Medulla oblongata (tissue), 1 donor: Measurements from ENCODE around the gene SHTN1.
A peak's percentile ranks its signal among the peaks of the same experiment; 100 is the strongest.

Experiments used
- DNase-seq: peaks from one replicate; pipeline ENCODE4 v3.0.0-alpha.2; 2015; ENCODE audit errors: extremely low spot score

Gene SHTN1

DNA sequence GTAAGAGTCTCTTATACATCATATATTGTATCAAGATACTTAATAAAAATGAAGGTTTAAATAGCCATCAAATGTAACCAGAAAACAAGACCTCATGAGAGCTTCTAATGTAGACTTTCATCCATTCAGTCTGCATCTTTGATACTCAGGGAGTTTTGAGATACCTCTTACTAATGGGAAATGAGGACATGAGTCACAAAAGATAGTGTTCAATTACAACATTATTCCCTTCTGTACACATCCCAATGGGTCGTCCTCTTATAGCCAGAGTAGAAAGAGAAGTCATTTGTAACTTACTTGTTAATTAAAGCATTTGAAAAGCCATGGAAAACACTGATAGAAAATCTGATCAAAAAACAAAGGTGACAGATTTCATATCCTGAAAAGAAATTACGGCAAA lies 19.4 kb downstream of the SHTN1 start:
- no peak for DNase-seq

DNA sequence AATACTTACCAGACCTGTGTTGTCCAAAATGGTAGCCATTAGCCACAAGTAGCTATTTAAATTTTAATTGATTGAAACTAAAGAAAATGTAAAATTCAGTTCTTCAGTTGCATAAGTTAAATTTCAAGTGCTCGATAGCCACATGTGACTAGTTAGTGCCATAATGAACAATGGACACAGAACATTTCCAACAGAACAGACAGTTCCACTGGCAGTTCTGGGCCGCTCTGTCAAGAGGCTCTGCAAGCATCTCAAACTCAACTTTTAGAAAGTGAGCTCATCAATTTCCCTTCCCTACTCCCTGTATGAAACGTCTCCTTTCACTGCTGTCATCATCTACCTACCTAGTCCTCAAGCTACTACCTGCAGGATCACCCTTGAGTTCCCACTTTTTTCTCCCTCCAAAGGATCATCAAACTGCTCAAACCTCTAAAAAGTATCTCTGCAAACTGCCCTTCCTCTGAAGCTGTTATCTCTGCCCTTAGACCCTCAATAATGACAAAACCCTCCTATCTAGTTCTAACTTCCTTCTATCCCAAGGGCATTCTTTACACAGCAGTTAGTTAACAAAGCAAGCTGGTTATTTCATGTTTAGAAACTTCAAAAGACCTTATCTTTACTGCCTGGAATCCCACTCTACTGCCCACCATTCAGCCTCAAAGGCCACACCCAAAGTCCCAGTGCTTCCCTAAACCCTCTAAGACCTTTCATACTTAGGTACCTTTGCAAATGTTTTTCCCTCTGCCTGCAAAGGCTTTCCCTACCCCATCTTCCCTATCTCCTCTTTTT lies 20.6 kb downstream of the SHTN1 start:
- DNase-seq: no peak

DNA sequence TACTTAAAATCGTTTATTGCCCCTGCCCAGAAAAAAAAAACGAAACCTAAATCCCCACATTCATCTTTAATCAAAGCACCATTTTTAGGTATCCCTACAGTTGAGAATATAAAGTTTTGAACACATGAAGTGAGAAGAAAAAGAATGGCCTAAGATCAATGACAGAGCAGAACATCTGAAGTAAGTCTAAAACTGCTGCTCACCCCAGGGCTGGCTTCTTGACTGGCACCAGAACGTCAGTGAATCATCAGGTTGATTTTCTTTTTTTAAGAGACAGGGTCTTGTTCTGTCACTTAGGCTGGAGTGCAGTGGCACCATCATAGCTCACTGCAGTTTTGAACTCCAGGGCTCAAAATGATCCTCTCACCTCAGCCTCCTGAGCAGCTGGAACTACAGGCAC lies 24.9 kb downstream of the SHTN1 start:
- no peak for DNase-seq

DNA sequence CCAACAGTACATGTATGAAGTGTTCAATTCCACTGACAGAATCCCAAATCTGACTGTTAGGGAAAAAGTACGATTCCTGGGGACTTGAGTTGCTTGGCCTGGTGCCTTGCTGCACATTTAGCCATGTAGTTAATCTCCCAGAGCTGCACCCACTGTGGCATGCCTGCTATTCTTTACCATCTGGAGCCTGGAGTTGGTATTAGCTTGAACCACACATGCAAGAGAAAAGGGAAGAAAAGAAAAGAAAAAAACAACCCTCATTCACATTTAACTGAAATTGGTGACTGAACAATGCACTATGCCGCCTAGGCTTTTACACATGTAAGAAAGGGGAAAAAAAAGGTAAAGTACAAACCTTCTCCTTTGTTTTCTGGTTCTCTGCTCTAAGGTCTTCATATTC lies 26.1 kb downstream of the SHTN1 start:
- no peak for DNase-seq

DNA sequence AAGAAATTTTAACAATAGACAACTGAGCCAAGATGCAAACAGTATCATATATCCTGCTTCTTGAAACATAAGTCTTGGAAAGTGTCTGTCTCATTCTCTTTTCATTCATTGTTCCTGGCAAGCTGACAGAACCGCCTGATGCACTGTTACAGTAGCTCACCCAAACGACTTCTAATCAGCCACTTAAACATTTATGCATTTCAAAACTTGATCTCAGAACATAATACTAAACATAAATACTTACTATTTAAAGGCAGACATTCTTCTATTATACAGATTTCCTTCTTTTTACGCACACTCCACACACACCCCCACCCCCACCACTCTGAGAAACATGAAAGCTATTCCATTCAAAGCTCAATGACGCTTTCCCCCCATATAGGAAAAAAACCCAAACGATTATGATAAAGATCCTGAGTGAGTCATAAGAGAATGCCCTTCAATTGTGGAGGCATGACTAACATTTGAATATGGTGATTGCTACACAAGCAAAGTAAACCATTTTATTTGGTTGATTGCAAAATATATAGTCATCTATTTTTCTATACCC lies 30.5 kb downstream of the SHTN1 start:
- DNase-seq: peak; percentile 72

DNA sequence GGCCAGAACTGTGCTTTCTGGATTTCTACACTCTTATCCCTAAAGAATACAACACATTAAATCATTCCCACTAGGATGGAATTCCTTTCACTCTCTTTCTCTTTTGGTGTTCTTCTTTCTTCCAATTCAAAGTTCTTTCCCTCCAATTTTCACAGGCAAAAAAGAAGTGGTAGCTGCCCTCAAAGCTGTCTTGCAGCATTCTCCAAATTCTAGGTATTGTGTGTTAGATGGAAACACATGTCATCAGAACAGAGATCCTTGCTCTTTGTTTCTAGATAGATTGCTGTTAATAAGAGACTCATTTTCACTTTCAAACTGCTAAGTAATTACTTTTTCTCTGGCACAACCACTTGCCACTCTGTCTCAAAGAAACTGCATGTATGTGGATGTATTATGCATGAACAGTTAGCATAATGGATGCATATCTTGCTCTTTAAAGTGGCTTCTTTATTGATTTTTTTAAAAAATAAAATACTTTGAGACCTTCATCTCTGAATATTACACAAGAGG lies 31.0 kb downstream of the SHTN1 start:
- no peak for DNase-seq

DNA sequence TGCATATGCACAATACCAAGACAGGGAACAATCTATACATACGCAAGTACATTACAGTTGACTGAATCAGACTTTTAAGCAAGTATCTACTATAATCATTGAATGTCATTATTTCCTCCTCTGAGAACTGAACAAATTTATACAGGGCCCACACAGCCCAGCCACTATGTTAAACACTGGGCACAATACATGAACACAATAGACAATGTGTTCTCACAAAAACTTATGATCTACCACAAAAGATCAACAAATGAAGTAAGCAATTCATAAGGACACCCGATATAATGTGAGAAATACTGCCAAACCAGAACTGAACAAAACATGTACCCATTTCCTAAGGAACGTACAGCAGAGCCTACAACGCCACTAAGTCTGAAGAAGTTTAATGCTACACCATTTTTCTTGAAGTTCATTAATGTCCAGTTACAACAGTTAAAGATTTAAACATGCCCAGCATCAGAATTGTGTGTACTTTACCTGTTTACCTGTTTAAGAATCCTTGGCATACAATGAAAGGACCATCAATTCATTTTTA lies 31.5 kb downstream of the SHTN1 start:
- peak; percentile 78 for DNase-seq

DNA sequence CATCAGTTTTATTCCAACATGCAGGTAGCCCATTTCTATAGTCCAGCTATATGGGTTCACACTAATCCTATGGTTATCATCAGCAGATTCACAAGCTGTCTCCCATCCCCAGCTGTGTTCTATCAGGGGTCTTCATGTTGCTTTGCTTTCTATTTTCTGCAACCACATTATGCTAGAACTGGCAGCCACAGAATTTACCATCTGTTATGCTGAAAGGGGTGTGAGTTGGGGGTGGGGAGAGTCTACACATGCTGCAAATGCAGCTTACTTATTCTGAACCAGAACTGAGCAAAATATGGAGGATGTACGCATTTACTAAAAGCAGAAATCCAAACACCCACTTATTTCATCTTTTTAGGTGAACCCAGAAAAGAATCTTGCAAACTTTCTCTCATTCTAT lies 32.9 kb downstream of the SHTN1 start:
- DNase-seq: no peak

DNA sequence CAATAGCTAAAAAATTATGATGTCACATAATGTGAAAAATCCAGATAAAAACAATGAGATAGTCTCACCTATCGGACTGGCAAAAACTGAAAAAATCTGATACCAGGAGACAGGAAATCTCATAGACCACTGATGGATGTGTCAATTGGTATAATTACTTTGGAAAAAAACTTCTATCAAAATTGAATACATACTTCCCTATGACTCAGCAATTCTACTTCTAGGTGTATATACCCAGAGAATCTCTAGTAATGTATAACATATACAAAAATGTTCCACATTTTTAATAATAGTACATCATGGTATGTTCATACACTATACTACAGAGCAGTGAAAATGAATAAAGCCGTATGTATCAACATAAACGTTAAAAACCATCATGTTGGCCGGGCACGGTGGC lies 34.9 kb downstream of the SHTN1 start:
- no peak for DNase-seq

DNA sequence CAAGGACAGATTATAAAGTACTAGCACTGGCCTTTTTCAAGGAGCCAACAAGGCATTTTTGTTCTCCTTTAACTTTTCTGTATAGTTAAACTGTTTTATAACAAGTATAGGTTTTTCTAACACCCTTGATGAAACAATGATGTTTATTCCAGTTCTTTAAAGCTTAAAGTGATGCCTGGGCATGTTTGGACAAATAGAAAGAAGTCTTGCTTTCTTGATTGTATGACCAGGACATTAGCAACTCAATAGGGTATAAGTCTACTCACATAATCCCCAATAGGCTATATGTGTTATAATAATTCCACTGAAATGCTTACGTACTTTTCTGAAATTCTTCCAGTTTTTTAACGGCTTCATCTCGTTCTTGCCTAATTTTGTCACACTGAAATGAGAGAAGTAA lies 36.7 kb downstream of the SHTN1 start:
- no peak for DNase-seq

DNA sequence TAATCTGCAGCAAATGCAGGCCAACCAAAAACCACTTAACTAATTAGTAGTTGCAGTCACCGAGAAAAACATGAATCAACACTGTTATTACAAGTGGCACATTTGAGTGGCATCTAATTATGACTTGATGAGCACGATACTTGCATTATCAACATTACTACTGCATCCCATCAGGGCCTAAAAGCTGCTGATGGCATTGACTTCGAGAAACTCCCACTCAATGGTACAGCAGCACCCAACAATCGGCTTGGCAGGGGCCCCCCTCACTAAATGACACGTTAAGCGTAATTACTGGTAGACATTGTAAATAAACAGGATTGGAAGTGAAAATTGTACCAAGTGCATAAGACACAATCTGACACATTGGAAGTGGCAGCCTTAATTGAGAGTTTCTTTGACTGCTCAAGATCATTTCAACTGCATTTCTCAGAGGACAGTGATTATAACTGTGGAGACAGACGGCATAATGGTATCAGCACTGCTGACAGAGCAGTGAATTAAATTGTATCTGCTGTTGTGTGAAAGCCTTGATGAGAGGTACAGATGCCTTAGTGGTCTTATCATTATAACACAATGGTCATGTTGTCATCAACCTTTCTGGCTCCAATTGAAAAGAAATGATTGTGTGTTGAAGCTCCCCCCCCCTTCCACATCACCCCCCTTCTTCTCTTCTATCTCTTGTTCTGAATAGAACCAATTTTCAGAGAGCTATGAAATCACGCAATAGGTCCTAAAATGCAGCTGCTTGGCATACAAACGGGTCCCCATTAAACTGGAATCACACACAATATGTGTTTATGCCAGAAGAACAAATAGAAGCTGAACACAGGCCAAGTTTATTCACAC lies 43.4 kb downstream of the SHTN1 start:
- peak; percentile 87 for DNase-seq

DNA sequence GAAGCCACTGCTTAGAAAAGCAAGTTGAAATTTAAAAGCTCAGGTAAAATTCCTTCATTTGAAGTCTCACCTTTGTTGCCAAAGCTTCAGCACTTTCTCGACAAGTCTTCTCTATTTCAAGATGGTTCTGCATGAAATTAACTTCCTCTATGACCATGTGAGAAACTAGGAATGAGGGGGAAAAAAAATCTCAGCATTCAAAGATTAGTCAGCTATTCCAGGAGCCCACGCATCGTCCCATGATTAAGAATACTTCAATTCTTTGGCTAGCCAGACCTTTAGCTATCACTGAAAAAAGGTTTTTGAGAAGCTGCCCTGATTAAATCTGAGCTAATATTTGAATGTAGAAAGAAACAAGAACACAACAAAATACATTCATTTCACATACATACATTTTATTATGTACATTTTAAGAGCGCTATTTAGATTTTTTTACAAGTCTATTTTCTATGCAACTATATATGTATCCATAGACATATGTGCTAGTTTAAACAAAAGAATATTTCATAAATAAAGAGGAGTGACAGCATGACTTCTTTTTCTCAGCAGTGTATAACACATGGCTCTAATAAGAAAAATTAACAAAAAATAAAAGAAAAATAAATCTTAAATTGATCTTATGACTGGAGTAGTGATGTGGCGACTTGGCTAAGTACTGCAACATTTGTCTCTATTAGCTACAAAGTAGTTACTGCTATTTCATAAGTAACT lies 44.8 kb downstream of the SHTN1 start:
- no peak for DNase-seq

DNA sequence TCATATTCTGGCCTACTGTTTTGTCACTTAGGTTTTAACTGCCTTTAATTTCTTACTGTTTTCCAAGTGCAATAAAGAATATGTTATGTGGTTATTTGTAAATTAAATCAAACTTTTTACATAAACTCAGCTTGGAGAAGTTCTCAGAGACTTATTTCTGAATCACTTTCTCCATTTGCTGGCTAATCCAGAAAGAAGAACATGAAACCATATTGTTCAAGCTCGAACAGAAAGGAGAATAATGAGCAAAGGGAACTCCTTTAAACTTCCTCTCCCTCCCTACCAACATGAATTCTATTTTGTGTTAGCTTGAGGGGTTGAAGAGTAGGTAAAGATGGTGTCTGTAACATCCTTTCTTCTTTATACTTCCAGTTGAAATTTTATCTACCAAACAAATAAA lies 52.3 kb downstream of the SHTN1 start:
- peak; percentile 50 for DNase-seq

DNA sequence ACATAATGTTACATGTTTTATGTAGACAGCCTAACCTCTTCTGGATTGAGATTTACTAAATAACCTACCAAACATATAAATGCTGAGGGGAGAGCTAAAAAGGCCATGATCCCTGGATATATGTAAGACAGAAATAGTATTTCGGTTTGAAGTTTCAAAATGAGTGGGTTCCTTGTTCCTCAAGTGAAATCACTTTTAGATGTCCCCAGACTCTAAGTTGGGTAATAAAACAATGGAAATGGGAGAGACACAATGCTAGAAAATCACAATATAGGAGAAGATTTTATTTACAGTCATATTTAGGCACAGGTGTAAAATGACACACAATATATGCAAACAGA lies 56.5 kb downstream of the SHTN1 start:
- DNase-seq: peak; percentile 70

DNA sequence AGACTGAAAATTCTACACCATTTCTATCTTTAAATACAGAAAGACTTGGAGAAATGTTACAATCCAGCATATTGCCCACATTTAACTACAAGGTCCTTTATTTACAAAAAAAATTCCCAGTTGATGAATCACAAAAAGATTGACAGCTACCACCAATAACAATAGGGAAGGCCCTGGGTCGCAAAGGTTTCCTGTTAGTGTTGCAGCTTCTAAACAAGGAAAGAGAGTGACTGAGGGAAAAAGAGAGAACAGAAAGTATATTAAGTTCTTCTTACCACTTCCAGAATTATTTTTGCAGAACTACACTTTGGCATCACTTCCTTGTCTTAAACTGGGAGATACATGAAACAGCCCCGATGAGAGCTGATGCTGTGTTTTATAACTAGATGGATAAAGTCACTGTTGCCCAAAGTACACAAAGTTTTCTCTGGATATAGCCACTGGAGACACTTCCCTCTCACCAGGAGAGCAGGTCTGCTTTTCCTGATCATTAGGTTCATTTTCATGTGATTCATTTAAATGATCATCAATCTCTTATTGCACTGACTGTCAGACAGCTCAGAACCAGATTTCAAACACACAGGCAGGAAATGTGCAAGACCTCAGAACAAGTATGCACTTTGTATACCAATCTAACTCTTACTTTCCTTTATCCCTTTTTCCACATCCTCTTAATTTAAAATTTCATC lies 57.0 kb downstream of the SHTN1 start:
- peak; percentile 84 for DNase-seq

DNA sequence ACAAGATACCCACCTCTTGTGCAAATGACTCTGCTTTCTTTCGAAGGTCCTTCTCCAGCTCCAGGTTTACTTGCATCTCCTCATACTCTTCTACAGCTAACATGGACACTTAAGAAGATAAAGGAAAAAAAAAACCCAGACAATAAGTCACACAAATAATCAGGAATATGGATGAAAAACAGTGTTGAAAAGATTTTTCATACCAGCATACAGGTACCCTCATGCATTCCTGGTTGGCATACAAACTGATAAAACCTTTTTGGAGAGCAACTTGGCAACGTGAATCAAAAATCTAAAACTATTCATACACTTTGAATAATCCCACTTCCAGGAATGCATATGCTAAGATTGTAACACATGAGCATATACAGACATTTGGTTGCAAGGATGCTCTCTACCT lies 60.1 kb downstream of the SHTN1 start:
- DNase-seq: no peak

DNA sequence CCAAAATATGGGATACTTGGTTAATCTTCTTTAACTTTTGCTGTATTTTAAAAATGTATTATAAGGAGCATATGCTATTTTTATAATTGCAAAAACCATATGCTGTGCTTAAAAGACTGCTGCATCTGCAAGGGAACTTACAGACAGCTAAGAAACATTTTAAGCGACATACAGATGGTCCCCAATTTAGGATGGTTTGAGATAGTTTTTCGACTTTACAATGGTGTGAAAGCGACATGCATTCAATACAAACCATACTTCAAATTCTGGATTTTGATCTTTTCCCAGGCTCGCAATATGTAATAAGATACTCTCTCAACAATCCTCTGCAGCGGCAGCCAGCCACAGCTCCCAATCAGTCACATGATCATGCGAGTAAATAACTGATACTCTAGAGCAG lies 73.2 kb downstream of the SHTN1 start:
- no peak for DNase-seq

DNA sequence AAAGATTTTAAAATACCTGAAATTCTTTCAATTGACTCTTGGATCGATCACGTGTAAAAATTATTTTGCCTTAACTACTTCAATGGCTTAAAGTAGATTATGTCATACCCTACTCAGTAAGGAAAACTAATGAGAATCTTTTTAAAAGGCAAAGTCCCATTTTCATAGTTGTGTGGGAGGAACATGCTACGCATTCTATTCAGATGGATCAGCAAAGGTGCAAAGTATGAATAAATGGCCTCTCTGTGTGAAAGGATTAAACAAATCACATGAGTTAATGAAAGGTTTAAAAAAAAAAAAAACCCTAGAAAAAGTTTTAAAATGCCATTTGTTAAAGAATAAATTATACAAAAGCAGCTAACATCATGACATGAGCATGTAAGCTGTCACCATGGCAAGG lies 78.6 kb downstream of the SHTN1 start:
- no peak for DNase-seq

DNA sequence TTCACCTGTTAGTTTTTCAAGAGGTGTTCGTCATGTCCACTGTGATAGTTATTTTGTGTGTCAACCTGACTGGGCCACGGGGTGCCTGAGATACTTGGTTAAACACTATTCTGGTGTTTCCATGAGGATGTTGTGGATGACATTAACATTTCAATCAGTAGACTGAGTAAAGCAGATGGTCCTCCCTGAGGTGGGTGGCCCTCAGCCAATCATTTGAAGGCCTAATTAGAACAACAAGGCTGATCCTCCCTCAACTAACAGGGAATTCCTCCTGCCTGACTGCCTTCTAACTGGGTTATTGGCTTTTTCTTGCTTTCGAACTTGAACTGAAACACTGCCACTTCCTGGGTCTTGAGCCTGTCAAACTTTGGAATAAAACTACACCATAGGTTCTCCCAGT lies 79.9 kb downstream of the SHTN1 start:
- DNase-seq: no peak

DNA sequence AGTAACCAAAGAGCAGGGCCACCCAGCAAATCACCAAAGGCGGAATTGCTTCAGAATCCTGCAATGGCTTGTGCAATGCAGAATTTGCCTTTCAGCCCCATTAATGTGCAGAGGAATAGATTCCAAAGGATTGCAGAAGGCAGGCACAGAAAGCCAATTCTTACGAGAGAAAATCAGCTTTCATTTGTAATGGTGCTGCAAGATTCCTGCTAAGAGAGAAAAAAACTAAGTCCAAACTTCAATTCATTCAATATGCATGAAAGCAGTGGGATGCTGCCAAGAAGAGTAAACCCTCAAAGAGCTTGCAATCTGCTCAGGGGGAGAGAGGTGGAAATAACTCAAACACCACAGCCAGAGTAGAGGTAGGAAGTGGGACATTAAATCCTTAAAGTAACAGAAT lies 85.3 kb downstream of the SHTN1 start:
- no peak for DNase-seq

DNA sequence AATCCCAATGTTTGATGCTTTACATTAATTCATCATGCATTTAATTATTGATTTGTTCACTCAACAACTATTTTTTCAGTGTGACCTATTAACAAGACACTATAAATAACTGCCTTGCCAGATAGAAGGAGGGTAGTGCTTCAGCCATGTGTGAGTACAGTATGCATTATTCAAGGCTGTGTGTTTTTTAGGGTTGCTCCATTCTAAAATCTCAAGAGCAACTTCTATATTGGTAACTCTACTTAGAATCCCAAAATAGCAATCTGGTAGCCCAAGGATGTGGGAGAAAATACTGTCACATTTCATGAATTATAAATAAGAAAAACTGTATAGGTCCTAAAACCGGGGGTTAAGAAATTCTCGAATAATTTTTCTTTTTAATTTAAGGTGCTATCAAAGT lies 85.8 kb downstream of the SHTN1 start:
- no peak for DNase-seq
